GM18526 (cell line): ENCODE data around the gene GTF2IRD1.

Experiments used
- POLR2A ChIP-seq: IDR thresholded peaks from 3 replicates; pipeline ENCODE4 v1.6.1; 2011; ENCODE audit not compliant: insufficient read length; ENCODE audit errors: extremely low read depth

GTF2IRD1 gene

DNA sequence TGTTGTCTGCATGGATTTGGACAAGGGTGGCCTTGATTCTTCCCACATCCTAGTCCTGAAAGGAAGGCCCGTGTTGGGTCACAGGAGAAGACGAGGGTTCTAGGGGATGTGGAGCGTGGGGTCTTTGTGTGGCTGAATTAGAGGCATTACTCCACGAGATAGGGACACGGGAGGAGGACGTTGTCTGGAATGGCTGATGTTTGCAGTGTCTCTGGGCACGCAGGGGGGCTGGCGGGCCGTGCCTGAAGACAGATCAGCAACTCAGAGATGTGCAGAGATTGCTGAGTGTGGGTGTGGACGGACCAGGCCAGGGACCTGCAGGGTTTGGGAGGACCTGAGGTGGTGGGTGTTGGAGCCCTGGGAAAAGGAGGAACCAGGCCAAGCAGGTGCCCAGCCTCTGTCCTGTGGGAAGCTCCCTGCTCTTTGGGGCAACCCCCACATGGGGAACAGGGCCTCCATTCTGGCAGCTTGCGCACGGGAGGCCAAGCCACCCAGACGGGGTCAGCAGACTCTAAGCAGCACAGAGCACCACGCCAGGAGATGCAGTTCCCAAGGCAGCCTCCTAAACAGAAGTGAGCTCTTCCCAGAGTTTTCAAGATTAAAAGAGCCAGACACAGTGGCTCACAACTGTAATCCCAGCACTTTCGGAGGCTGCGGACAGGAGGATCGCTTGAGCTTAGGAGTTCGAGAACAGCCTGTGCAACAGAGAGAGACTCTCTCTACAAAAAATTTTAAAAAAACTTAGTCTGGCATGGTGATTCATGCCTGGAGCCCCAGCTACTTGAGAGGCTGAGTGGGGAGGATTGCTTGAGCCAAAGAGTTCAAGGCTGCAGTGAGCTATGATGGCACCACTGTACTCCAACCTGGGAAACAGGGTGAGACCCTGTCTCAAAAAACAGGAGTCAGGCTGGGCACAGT is 132.8 kb downstream of the GTF2IRD1 start:
- no peak for TF ChIP-seq POLR2A

DNA sequence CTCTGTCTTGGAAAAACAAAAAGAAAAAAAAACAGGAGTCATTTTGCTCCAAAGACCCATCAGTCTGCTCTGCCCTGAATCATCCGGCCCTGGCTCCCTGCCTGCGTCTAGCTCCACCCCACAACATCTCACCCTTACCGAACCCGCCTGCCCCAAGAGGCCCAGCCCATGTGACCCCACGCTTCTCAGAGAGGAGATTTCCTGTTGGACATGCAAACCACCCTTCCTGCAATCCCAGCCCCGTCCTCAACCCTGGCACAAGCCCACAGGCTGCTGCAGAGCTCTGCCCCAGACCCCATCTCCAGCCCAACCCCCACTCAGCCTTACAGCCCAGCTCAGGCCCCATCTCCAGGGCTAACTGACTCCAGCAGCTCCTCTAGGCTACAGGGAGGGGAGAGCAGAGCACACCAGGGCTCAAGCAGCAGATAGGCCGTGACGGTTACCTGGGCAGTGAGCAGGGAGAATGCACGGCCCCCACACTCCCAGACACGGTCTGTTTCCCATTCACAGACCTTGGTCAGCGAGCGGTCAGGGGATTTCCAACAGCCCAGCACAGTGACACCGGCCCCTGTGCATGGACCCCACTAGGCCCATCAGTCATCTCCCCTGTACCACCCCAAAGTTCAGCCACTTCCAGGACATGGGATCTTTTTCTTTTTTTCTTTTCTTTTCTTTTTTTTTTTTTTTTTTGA is 133.9 kb downstream of the GTF2IRD1 start:
- TF ChIP-seq POLR2A: peak; percentile 67

DNA sequence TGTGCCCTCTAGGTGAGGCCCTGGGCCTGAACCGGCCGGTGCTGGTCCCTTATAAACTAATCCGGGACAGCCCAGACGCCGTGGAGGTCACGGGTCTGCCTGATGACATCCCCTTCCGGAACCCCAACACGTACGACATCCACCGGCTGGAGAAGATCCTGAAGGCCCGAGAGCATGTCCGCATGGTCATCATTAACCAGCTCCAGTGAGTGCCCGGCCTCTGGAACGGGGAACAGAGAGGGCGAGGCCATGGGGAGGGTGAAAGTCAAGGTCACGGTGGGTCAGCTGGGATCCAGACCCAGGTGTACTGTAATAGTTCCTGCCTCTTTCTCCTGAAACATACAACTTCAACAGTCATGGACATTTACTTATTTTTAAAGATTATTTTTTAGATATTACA is 137.1 kb downstream of the GTF2IRD1 start:
- no peak for TF ChIP-seq POLR2A

DNA sequence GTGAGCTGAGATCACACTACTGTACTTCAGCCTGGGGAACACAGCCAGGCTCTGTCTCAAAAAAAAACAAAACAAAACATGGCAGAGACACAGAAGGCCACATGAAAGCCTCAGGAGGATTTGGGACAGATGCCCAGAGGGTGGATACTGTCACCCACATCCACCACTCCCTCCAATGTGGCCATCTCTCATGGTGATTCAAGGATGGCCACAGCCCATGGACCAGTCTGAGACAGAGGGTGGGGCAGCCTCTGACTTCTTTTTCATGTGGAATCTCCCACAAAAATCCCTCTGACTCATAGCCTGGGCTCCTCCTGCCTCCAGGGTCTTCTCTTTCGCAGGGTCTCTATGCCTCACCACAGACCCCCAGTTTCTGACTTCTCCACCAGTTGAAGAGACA is 144.9 kb downstream of the GTF2IRD1 start:
- TF ChIP-seq POLR2A: no peak

DNA sequence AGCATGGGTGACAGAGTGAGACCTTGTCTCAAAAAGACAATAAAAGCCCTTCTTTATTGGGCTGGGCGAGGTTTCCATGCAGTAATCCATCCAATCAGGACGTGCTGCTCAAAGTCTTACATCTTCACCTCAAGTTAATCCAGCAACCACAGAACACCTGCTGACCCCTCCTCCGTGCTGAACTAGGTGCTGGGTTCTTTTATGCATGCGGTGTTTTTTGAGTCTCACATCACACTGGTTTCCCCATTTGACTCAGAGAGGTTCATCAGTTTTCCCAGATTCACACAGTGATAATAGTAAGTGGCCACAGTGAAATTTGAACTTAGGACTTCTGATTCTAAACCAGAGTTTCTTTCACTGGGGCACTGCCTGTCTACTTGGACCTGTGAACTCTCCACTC is 145.5 kb downstream of the GTF2IRD1 start:
- TF ChIP-seq POLR2A: no peak

GRCh38 chr7:74604326-74605020 is 150.8 kb downstream of the GTF2IRD1 start:
- no peak for TF ChIP-seq POLR2A

DNA sequence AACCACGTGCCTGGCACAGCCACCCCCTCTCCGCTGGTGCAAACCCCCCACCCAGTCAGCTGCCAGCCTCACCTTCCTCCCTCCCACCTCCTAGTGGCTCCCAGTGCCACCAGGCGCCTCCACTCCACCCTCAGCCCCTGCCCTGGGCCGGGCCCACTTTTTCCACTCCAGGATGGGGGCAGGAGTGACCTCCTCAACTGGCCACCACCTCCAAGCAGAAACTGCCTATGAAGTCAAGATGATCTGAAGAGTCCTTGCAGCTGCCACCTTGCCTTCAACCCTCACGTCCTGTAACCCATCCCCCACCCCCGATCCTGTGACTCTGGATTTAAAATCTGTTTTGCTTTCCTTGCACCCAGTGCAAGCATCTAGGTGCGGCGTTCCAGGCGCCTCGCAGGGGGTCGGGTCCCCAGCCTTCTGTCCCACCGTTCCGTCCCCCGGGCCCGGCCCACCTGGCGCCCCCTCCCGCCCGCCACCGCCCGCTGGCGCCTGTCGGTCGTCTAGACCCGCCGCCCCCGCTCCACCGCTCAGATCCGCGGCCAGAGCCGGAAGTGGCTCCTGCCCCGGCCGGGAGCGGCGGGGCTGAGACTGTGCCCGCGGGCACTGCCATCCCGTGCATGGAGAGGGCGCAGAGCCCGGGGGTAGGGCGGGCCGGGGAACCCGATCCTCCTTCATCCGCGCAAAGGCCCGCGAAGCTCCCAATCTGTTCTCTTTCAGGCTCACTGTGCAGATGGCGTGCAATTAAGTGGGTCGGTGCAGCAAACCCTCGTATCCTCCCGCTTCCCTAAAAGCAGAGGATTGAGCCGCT is 152.6 kb downstream of the GTF2IRD1 start:
- TF ChIP-seq POLR2A: peak; percentile 44

DNA sequence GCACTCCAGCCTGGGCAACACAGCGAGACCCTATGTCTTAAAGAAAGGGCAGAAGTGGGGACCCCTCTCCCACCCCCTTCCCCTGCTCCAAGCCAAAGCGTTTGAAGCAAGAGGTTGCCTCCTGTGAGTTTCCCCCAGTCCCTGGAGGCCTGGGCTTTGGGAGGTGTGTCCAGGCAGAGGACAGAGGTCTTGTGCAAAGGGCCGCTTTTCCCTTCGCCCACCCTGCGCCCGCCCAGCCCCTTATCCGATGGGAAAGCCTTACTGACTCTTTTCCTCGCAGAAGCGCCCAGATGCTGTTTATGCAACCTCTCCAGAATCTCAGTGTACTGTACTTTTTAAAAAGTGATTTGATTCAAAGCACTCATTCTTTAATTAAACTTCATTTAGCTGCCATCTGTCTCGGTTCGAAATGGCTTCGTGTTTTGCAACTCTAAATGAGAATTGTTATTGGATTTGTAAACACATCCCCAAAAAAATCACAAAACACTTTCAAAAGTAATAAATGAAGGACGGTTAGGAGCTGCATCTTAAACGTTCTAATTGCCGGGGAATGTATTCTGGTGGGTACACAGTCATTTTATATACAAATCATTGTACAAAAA is 153.3 kb downstream of the GTF2IRD1 start:
- TF ChIP-seq POLR2A: no peak

DNA sequence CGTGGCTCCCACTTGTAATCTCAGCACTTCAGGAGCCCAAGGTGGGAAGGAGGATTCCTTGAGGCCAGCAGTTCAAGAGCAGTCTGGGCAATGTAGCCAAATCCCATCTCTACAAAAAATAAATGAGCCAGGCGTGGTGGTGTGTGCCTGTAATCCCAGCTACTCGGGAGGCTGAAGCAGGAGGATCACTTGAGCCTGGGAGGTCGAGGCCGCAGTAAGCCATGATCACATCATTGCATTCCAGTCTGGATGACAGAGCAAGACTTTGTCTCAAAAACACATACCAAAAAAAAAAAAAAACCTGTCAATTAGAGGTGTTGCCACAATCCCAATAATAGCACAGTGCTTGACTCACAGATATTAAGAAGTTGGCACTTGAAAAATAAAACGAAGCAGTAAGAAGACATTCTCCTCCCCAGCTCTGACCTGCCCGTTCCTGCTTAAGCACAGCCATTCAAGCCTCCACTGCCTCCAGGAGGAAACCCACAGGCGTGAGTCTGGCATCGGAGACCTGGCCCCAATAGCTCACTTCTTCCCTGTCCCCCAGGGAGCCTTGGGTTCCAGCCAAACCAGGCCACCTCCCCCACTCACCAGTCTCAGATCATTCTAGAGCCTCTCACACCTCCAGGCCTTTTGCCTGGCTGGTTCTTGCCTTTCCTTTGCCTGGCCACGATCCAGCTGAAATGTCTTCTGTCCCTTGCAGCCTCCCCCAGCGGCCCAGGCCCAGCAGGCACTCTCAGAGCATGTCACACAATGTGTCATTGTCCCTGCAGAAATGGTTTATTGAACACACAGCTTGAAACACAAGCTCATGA is 158.5 kb downstream of the GTF2IRD1 start:
- TF ChIP-seq POLR2A: no peak

DNA sequence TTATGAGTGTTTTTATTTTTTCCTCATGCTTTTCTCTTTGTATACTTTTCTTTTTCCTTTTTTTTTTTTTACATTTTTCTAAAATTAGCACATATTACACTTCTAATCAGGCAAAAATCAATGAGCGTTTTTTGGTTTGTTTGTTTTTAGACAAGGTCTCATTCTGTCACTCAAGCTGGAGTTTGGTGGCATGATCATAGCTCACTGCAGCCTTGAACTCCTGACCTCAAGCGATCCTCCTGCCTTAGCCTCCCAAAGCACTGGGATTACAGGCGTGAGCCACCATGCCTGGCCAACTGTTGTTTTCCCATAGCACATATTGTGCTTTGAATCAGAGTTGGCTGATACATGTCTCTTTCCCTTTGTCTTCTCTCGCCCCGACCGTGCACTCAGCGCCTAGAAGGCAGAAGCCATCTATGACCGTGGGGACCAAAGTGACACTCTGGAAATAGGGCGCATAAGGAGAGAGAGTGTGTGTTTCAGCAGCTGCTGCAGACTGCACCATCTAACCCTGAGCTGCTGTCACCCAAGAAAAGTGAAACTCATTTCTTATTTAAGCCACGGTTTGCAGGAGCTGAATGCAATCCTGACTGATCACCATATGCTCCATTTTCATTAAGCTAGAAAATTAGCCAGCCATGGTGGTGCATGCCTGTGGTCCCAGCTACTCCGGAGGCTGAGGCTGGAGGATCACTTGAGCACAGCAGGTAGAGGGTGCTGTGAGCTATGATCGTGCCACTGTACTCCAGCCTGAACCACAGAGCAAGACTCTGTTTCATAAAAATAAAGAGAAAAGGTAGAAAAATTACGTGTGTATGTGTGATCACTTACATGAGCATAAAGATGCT is 162.5 kb downstream of the GTF2IRD1 start:
- TF ChIP-seq POLR2A: no peak

DNA sequence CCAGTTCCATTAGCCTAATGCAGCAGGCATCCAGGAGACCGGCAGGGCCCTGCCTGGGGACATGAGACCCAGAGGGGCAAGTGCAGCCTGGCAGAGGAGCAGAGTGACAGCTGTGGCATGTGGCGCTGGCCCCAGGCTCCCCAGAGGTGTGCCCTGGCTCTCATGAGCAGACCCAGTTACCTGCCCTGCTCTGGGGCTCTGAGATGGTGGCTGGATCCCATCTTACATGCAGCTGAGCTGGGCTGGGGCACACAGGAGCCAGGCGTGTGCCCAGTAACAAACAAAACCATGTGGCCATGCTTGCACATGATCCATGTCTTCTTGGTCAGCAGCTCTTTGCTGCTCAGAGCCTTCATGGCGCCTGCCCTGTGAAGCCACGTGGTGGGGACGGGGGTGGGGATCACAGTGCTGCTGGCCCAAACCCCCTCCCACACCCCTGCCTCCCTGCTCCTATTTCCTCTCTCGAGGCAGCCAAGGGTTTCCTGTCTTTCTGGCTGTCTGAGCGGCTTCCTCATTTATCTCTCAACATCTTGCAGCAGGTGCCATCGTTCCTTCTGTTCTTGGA is 163.6 kb downstream of the GTF2IRD1 start:
- peak; percentile 33 for TF ChIP-seq POLR2A

DNA sequence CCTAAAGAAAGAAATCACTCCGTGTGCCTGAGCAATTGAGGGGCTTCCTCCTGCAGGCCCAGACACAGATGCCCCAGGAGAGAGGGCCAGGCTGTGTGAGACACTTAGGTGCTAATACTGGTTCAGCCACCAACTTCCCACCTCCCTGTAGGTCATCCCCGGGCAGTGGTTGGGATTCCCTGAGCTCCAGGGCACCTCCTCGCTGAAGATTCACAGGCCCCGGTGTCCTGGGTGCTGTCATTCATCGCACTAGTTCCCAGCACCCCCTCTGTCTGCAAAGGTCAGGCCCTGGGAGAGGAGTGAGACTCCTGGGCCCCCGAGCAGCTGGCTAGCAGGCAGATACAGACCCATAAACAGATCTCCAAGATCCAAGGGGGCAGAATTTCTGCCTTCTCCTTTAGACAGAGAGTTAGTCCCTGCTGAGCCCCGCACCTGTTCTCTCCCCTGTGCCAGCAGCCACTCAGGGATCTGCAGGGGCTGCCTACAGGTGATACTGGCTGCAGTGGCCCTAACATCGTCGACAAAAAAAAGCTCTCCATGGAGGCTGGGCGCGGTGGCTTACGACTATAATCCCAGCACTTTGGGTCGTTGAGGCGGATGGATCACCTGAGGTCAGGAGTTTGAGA is 165.6 kb downstream of the GTF2IRD1 start:
- TF ChIP-seq POLR2A: no peak
